Right lobe of liver (tissue), 6 donors: ENCODE measurements around the gene ITPR1. TPM values are rescaled to one million over a fixed set of nuclear protein-coding genes. Genes with fewer than 3 reads are reported as not detected.
A peak's percentile ranks its signal among the peaks of the same experiment; 100 is the strongest.

ENCODE experiments used
- ATAC-seq, 4 donors: fragments of 200-7000 bp; cut with Tn5 transposase; one replicate each; pipeline ENCODE4 v1.9.1; 2020; ENCODE audit warnings: mild to moderate bottlenecking in 4 of 4, moderate library complexity in 4 of 4
- DNase-seq, 3 donors: peaks; one replicate each; pipeline ENCODE4 v3.0.0-alpha.2; 2020
- H3K27ac ChIP-seq, 3 donors: fragments of 200-600 bp; one replicate each; pipeline ENCODE4 v1.8.0; 2022
- H3K27me3 ChIP-seq, 2 donors: fragments of 200-600 bp; one replicate each; pipeline ENCODE4 v1.8.0; 2022
- H3K36me3 ChIP-seq, 4 donors: fragments of 200-600 bp; sonication (generic) in 1 of 4; one replicate each; pipeline versions ENCODE4 v1.5.1 to v1.8.0; 2017 to 2022; ENCODE audit warnings: control low read depth in 1 of 4
- H3K4me1 ChIP-seq, 4 donors: fragments of 200-600 bp; sonication (generic) in 1 of 4; one replicate each; pipeline versions ENCODE4 v1.5.1 to v1.8.0; 2017 to 2022; ENCODE audit warnings: control low read depth in 1 of 4
- H3K4me3 ChIP-seq, 3 donors: fragments of 200-600 bp; one replicate each; pipeline ENCODE4 v1.8.0; 2022
- H3K9me3 ChIP-seq, 4 donors: fragments of 200-600 bp; sonication (generic) in 1 of 4; one replicate each; pipeline versions ENCODE4 v1.5.1 to v1.8.0; 2017 to 2022; ENCODE audit warnings: control low read depth in 1 of 4
- CTCF ChIP-seq, 4 donors: fragments of 200-600 bp in 3 of 4; fragments of 450-650 bp in 1 of 4; IDR thresholded peaks; one replicate each; pipeline versions ENCODE4 v1.5.1 to v1.8.0; 2016 to 2022; ENCODE audit warnings: antibody characterized with exemption in 4 of 4, mild to moderate bottlenecking in 2 of 4
- POLR2A ChIP-seq: fragments of 450-650 bp; IDR thresholded peaks from one replicate; pipeline ENCODE4 v1.6.1; 2017; ENCODE audit warnings: antibody characterized with exemption, mild to moderate bottlenecking
- WGBS: methylation state at CpG from one replicate; pipeline ENCODE4 v1.1.6; 2018; ENCODE audit warnings: low coverage, low lambda C conversion rate; ENCODE audit not compliant: insufficient coverage; ENCODE audit errors: missing lambda C conversion rate; 5-methylcytosine and 5-hydroxymethylcytosine counted together
- intact Hi-C, 2 donors: fragments of 100-400 bp; cut with DNase I; formaldehyde crosslinking; loops; one replicate each; pipeline versions ENCODE4 v1.11.2 to v1.14.1; 2022
- total RNA-seq, 6 experiments: library from RNA; depleted of rRNA in 2 of 6; stranded (reverse); fragments of >200 nt in 2 of 6; fragmentation: NEBNext Ultra II Directional in 3 of 6; extraction: Animal tissue kit (Norgen Biotek cat#: 25700) in 3 of 6; gene quantifications; one replicate each; pipeline versions ENCODE4 v1.1.0 to v1.2.4, GENCODE V29; 2016 to 2023
- donor health status: DM: no; HTN: yes; CAD: no.
- donor health status: DM: no; HTN: no; CAD: no.
- donor health status: DM: no; HTN: no; CAD: no.
- donor health status: DM: no; HTN: yes; CAD: no.
- donor health status: DM: no; HTN: yes; CAD: no.

The ITPR1 gene
- total RNA-seq, 6 experiments from 2014 or later = 6.5 to 16.2 (median 11.5) TPM

- Histone ChIP-seq H3K27me3 (no peaks in the 10 kb centered on the region), H3K9me3 (no peaks in the 10 kb centered on the region), H3K4me1 (peaks cover 0 to 15% (median 0%) of the 10 kb centered on the region in 4 donors), H3K36me3 (no peaks in the 10 kb centered on the region), H3K4me3 (no peak overlapping the region), H3K27ac (peak overlapping the region in 1 of 3 donors; percentile 8)
- DNase-seq (no peak), ATAC-seq (no peak)
- TF ChIP-seq POLR2A = no peak
- TF ChIP-seq CTCF (IDR thresholded peaks at IDR 0.05) = no peak
- 83% methylated on average over 5 of the region's 5 CpGs for WGBS
- intact Hi-C loops = no loop called here
Measured at GRCh38 chr3:4830586-4830914, 337.4 kb downstream of the ITPR1 start.

- DNase-seq (no peak), ATAC-seq (no peak)
- peaks cover 0 to 5% (median 0%) of the 10 kb centered on the region in 4 donors for H3K4me1 ChIP-seq
- H3K9me3 ChIP-seq = no peaks in the 10 kb centered on the region
- intact Hi-C loops = no loop called here
- H3K36me3 ChIP-seq = no peaks in the 10 kb centered on the region
- H3K4me3 ChIP-seq = no peak overlapping the region
- 73% methylated on average over 4 of the region's 4 CpGs for WGBS
- H3K27me3 ChIP-seq = no peaks in the 10 kb centered on the region
- TF ChIP-seq POLR2A (no peak), CTCF (IDR thresholded peaks at IDR 0.05) (no peak)
- H3K27ac ChIP-seq = no peak overlapping the region
Measured at GRCh38 chr3:4831580-4831950, 338.4 kb downstream of the ITPR1 start.

- Histone ChIP-seq H3K36me3 (no peaks in the 10 kb centered on the region), H3K4me1 (no peaks in the 10 kb centered on the region), H3K27me3 (no peaks in the 10 kb centered on the region), H3K27ac (no peak overlapping the region), H3K9me3 (no peaks in the 10 kb centered on the region), H3K4me3 (no peak overlapping the region)
- no peak for TF ChIP-seq POLR2A
- TF ChIP-seq CTCF (IDR thresholded peaks at IDR 0.05) = no peak
- intact Hi-C loops = no loop called here
- no peak for ATAC-seq
- 100% methylated on average over 2 of the region's 5 CpGs for WGBS
- DNase-seq = no peak
Measured at GRCh38 chr3:4833471-4833870, 340.3 kb downstream of the ITPR1 start.

- Histone ChIP-seq H3K36me3 (no peaks in the 10 kb centered on the region), H3K27ac (no peak overlapping the region), H3K4me3 (no peak overlapping the region), H3K9me3 (no peaks in the 10 kb centered on the region), H3K4me1 (no peaks in the 10 kb centered on the region), H3K27me3 (no peaks in the 10 kb centered on the region)
- no peak for DNase-seq
- TF ChIP-seq POLR2A (no peak), CTCF (IDR thresholded peaks at IDR 0.05) (no peak)
- WGBS = 74% methylated on average over 7 of the region's 8 CpGs
- intact Hi-C loops = no loop called here
- peak; percentile 12 to 51 (median 36) for ATAC-seq
Measured at GRCh38 chr3:4834403-4834866, 341.3 kb downstream of the ITPR1 start.

GRCh38 chr3:4835616-4836043 lies 342.5 kb downstream of the ITPR1 start:
- ATAC-seq (no peak), DNase-seq (no peak)
- TF ChIP-seq CTCF (IDR thresholded peaks at IDR 0.05) = no peak
- TF ChIP-seq POLR2A = no peak
- Histone ChIP-seq H3K4me3 (no peak overlapping the region), H3K9me3 (no peaks in the 10 kb centered on the region), H3K4me1 (no peaks in the 10 kb centered on the region), H3K27ac (no peak overlapping the region), H3K36me3 (no peaks in the 10 kb centered on the region), H3K27me3 (no peaks in the 10 kb centered on the region)
- intact Hi-C loops = no loop called here
- 32% methylated on average over 2 of the region's 3 CpGs for WGBS
